Anterior cingulate cortex (tissue), 58 donors: ENCODE results near the gene PHACTR3.

Experiments used
- DNase-seq, 58 donors: peaks; one replicate each; lab custom pipeline; 2025; lab: John Stamatoyannopoulos, UW

The PHACTR3 gene

DNA sequence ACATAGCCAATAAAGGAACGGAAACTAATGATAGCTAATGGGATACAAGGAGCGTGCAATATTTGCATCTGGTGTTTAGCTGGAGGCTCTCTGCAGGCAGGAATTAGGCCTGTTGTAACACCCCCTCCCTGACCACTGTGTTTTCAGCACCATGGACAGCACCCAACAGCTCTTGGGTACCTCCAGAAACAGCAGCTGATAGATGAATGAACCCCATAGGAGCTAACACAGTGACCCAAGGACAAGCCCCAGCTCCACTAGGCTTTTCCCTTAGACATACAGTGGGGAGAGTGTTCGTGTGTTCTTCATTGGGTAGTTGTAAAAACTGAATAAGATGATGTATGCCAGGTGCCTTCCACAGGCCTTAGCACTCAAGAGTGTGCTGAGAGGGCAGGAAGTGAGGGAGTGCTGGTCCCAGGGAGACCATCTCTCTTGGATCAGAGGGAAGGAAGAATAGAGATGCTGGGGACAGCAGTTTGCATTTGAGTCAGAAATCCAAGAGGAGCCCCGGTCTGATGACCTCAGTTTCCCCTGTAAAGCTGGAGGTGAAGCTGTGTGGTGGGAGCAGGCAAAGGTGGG lies 161.3 kb downstream of the PHACTR3 start:
- DNase-seq, result no peak

DNA sequence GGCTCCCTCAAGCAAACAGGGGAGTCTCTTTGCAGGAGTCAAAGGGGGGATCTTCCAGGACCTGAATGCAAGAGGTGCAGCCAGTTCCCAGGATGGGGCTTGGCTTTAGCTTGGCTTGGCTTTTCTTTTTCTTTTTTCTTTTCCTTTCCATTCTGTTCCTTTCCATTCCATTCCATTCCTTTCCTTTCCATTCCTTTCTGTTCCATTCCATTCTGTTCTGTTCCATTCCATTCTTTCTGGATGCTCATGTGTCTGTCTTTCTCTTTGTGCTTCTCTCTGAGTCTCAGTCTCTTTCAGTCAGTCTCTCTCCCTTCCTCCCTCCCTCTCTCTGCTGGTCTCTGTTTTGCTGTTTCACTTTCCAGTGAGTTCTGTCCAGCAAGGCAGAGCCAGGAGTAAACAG lies 163.3 kb downstream of the PHACTR3 start:
- DNase-seq, result no peak

DNA sequence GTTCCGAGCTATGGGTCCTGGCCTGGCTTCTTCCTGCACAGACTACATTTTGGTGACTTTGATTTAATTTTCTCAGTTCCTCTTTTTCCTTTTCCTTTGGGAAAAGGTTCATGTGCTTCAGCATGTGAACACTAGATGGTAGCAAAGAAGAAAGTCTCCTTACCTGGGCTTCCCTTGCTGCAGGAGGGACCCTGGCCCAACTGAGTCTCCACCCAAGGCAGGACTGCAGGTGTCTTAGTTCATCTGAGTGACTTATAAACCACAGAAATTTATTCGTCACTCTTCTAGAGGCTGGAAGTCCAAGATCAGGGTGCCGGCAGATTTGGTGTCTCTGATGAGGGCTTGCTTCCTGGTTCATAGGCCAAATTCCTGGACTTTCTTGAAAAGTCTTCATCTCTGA lies 165.9 kb downstream of the PHACTR3 start:
- DNase-seq, result no peak

DNA sequence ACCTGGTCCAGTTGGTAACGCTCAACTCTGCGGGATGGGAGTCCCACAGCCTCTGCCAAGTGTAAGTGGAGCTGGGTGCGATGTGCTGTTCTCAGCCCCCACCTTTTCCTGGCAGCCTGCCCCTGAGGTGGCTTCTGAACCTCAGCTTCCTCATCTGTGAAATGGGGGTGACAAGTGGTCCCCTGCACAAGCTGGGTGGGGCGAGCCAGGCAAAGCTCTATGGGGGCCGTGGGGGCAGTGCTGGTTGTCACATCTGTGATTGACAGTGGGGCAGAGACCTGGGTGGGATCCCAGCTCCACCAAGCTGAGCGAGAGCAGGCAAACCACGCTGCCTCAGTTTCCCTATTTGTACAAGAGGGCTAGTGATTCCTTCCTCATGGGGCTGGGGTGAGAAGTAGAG lies 166.5 kb downstream of the PHACTR3 start:
- no peak for DNase-seq

DNA sequence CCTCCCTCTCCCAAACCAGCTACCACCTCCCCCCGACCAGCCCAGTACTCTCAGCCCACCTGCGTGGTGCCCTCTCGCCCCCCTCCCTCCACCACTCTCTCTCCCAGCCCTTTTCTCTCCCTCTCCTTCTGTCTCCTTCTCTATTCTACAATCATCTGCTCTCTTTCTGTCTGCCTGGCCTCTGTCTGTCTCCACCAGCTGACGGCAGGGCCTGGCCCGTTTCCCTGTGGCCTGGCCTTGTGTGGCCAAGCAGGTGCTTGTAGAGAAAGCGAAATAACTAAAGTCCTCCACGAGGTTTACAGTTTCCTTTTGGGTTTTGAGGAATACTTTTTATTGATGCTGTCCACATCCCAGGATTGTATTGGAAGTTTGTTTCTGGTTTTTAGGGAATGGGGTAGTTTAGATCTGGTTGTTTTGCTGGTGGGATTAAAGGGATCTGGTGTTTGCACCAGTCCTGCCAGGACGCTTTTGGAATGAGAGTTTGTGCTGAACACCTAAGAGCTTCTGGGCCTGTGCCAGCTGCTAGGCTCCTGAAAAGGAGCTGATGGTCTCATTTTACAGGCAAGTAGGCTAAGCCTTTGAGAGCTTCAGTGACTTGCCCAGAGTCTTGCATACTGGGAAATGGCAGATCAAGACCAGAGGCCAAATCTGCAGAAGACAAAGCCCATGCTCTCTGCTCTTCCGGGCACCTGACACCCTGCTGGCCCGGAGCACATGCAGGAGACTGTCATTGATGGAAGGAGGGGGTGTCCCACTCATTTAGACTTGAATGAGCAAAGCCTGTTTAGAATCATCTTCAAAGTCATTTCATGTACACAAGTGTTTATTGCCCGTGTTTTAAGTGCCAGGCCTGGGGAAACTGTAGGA lies 167.4 kb downstream of the PHACTR3 start:
- no peak for DNase-seq

DNA sequence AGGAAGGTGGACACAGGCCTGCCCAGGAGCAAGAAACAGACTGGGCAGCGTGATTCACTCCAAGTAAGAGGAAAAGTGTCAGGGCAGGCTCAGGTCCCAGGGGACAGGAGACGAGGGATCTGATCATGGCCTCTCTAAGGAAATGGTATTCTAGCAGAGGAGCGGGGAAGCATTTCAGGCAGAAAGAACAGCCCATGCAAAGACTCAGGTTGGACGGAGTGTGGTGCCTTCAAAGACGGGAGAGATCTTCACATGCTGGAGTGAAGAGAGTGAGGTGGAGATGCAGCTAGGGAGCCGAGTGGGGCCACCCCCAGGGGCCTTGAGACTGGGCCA lies 168.0 kb downstream of the PHACTR3 start:
- DNase-seq, result no peak

DNA sequence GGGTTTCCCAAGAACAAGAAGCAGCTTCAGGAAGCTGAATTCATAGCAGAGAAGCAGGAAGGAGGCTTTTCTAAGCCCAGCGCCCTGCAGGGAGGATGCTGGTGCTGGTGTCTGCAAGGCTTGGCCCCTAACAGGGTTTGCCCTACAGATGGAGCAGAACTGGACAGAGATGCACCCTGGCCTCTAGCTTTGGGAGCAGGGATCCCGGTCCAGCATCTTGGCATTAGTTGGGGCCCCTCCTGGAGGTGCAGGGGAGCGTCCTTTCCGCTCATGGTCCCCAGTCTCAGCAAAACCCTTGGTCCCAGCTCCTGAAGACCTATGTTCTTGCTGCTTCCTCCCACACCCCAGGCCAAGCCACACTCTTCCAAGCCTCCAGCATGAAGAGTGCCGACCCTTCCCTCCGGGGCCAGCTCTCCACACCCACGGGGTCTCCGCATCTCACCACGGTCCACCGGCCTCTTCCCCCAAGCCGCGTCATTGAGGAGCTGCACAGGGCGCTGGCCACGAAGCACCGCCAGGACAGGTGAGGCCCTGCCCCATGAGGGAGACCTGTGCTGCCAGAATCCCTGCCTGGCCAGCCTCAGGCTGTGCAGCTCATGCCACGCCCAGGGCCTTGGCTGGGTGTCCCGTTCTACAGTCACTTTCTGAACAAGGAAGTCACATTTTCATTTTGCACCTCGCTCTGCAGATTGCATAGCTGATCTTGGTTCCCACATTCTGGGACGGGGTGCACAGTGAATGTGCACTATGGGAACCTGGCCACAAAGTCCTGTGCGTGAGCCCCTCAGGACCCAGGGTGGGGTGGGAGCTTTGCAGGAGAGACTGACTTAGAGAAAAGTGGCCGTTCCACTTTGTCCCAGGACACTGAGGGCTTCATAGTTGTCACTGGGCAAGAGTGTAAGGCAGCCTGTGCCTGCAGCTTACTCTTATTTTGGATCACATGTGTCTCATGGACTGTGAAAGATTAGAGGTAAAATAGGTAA lies 168.9 kb downstream of the PHACTR3 start:
- DNase-seq, result no peak

DNA sequence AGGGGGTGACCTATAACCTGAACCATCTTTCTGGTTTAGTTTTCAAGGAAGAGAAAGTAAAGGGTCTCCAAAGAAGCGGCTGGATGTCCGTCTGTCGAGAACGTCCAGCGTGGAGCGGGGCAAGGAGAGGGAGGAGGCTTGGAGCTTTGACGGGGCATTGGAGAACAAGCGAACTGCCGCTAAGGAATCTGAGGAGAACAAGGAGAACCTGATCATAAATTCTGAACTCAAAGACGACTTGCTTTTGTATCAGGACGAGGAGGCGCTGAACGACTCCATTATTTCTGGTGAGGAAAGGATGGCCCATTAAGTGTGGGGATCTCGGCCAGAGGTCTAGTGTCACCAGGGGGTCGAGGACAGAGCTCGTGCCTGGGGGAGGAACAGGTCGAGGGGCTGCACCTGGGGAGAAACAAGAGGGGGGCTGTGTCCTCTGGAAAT lies 169.9 kb downstream of the PHACTR3 start:
- DNase-seq, result no peak

DNA sequence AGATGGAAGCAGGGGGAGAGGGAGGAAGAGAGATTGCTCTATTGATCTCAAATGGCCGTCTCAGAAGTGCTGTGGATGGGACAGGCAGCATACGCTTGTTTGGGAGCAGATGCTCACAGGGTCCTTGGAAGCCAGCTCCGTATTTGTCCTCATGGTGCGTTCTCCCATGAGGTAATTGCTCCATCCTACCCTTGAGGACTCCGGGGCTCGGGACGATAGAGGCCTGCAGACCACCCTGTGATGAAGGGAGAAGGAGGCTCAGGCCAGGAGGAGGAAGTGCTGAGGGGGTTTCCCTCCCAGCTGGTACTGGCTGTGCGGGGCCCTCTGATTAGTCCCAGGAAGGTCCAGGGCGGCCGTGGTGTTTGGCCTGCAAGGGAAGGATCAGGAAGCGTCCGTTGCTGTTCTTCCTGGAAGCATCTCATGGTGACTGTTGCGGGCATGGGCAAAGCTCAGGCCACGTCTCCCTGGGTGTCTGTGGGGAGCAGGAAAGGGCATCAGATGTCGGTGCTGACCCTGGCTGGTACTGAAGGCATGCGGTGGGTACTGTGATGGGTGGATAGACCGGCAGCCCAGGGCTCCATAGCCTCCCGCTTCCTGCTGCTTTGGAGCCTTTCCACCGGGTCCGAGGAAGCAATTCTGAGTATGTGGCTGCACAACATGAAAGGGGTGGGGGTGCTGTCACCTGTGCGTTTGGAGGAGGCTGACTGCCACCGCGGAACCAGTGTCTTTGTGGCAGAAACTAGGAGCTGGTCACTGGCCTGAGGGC lies 170.8 kb downstream of the PHACTR3 start:
- no peak for DNase-seq

DNA sequence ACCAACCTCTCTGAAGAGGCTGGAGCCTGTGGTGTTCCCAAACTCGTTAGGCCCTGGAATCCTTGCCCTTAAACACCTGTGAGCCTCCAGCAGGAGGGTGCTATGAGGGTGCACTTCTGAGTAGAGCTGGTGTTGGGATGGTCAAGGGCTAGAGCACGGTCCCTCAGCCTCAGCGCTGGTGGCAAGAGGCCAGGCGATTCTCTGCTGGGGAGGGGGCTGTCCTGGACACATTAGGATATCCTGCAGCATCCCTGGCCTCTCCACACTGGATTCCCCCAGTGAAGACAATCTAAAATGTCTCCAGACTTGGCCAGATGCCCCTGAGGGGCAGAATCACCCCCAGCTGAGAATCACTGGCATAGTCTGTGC lies 171.3 kb downstream of the PHACTR3 start:
- DNase-seq, result no peak

DNA sequence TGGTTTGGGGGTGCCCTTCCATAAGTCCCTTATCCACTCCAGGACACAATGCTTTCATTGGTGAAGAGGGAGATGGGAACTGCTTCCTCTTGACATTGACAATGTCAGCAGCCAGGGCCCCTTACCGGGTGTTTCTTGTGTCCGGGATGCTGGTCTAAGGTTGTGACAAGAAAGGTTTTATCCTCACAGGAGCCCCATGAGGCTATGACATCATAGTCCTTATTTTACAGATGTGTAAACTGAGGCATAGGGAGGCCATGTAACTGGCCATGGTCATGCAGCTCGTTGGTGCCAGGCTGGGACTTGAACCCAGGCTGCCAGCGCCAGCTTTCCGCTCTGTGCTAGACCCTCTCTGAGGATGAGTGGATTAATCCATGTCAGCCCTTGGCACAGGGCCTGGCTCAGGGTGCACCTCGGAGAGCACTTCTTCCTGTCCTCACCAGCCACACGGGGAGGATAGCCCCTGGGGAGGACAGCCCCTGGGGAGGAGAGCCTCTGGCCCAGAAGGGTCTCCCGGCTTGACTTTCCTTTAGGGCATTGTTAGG lies 171.8 kb downstream of the PHACTR3 start:
- no peak for DNase-seq

DNA sequence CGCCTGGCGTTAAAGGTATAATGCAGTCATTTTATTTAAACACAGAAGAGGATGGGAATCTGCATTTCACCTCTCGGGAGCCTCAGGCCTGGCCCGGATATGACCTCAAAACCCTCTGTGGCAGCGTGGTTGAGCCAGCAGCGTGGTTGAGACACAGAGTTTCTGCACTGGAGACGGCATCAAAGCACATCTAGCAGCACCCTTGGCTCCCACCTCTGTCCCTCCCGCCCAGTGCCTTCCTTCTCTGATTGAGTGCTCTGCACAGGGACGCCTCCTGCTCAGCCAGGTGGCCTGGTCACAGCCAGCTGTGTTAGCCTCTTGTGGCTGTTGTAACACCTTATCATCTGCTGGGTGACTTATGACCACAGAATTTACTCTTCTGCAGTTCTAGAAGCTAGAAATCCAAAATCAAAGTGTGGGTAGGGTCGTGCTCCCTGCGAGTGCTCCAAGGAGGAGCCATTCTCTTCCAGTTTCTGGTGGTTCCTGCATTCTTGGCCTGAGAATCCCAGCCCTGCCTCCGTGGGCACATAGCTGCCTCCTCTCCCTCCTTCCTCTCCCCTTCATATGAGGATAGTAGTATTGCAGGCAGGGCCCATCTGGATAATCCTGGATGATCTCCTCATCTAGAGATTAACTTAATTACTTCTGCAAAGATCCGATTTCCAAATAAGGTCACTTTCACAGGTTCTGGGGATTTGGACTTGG lies 172.4 kb downstream of the PHACTR3 start:
- no peak for DNase-seq

DNA sequence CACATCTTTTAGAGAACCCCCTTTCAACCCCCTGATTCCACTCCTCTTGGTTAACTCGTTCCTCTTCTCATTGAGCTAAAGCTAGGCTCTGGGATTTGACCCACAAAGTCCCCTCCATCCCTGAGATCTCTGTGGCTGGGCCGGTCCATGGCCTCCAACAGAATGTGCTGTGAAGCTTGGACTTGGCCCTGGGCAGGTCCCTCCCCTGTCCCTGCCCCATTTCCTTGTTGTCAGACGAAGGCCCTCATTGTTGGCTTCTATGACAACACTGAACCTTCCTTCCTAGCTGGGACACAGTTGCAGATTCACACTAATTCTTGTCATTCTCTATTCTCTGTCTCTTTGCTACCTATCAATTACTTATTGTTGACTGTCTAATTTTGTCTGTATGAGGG lies 173.0 kb downstream of the PHACTR3 start:
- no peak for DNase-seq

DNA sequence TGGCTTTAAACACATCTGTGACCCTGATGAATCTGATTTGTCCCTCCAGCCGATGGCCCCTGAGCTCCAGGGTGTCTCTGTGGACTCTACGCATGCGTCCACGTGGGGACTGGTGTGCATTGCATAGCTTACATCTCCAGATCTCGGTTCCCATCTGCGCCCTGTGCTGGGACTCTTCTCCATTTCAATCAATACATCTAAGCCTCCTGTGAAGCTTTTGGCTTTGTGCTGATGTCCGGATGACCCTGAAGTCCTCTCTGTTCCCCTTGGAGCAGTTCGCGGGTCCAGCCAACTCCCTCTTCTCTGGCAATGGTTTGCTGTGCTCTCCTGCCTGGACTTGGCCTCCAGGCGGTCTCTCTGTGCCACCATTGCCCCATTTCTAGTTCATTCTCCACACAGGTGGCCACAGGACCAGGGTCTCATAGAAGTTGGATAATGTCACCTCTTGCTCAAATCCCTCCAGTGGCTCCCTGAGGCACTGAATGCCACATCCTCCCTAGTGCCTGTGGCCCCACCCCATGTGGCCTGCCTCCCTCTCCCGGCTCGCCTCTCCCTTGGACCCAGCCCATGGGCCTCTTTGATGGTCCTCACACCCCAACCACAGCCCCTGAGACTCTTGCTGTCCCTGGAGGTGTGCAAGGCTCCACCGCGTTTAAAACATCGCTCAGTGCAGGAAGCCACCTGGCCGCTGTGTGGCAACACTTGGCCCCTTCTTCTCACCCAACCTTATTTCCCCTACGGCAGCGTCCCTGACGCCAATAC lies 173.7 kb downstream of the PHACTR3 start:
- DNase-seq, result no peak

DNA sequence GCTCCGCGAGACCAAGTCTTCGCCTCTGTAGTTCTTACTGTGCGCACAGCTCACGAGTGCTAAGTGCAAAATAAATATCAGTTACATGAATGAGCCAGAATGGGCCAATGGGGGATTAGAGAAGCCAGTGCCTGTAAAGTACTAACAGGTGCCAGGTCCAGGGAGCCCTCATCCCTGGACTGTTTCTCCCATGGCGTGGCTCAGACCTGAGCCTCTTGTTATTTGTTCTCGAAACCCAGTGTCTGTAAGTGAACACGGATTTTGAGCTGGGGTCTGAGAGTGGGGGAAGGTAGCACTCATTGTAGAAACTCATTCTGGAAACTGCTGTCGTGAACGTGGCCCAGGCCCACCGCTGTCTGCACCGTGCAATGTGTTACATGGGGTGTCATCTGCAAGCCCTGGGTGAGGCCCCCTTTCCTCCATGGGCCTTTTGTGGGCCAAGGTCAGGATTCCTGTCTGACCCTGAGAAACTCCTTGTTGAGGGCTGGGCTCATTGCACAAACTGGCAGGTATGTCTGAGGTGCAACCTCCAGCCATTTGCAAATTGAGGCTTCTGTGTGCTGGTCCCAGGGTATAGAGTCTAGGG lies 174.4 kb downstream of the PHACTR3 start:
- no peak for DNase-seq

DNA sequence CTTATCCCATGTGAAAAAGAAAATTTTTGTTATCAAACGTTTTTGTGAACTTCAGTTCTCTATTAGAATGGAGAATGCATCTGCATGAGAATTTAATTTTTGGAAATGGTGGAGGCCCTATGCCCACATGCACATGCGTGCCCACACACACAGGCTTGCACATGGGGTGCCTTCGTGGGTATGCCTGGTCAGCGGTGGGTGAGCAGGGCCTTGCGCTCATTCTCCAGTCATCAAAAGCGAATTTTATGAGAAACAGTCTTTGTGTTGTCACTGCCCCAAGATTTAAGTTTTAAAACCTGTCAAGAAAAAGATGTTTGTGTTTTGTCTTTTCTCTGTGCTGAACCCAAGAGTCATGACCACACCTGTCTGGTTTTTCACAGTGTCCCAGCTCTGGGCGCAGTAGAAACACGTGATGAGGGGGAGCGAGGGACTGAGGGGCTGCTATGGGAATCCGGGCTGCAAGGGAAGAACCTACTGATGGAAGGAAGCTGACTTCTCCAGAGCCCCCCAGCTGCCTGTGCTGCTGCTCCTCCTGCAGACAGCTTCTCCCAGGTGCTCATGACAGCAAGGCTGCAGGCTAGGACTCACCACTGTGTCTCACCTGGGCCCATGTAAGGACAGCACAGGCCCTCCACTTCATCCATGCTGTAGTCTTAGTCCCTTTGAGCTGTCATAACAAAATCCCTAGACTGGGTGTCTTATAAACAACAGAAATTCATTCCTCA lies 175.5 kb downstream of the PHACTR3 start:
- no peak for DNase-seq

DNA sequence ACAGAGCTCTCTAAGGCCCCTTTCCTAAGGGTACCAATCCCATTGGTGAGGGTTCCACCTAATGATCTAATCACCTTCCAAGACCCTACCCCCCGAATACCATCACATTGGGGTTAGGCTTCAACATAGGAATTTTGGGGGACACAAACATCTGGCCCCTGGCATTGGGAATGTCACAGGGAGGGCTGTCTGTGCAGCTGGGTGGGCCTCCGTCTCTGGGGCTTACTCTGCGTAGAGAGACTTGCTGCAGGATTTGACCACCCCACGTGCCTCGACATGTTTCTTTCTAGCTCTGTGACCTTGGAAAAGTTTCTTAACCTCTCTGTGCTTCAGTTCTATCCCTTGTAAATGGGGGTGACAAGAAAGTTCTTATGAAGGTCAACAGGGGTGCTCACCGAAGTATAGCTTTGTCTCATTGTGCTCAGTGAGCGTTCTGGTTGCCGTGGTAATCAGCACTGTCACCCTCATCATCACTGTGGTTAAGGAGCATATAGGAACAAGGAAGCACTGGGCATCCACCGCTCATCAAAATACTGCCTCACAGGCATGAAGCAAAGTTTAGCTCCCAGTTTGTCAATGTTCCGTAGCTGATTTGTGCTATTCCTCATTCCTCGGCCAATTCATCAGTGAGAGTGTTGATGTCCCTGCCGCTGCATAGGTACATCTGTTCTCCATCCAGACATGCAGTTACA lies 176.3 kb downstream of the PHACTR3 start:
- no peak for DNase-seq
